Muscle layer of colon (tissue), 2 donors: ENCODE results near the gene PAXIP1.

Experiments used
- H3K27ac ChIP-seq: one replicate; pipeline ENCODE4 v1.7.0; 2013; ENCODE audit warnings: low read depth, mild to moderate bottlenecking, low read length, moderate library complexity
- H3K27me3 ChIP-seq, 2 donors: one replicate each; pipeline ENCODE4 v1.7.0; 2013; ENCODE audit warnings: low read length in 2 of 2, mild to moderate bottlenecking in 2 of 2; ENCODE audit not compliant: insufficient read depth in 2 of 2, control insufficient read depth in 1 of 2
- H3K36me3 ChIP-seq: one replicate; pipeline ENCODE4 v1.7.0; 2013; ENCODE audit warnings: mild to moderate bottlenecking, low read length; ENCODE audit not compliant: insufficient read depth
- H3K4me1 ChIP-seq: one replicate; pipeline ENCODE4 v1.7.0; 2013; ENCODE audit warnings: mild to moderate bottlenecking, low read length; ENCODE audit not compliant: insufficient read depth
- H3K4me3 ChIP-seq, 2 donors: one replicate each; pipeline ENCODE4 v1.7.0; 2013; ENCODE audit warnings: low read length in 2 of 2, low read depth in 1 of 2, mild to moderate bottlenecking in 1 of 2, moderate library complexity in 1 of 2
- H3K9ac ChIP-seq: one replicate; pipeline ENCODE4 v1.7.0; 2013; ENCODE audit warnings: low read length
- H3K9me3 ChIP-seq: one replicate; pipeline ENCODE4 v1.7.0; 2013; ENCODE audit warnings: mild to moderate bottlenecking, low read length
- donor health status: abdominal sarcoma.
- donor health status: Adenocarcinoma of cecum.

The PAXIP1 gene

DNA sequence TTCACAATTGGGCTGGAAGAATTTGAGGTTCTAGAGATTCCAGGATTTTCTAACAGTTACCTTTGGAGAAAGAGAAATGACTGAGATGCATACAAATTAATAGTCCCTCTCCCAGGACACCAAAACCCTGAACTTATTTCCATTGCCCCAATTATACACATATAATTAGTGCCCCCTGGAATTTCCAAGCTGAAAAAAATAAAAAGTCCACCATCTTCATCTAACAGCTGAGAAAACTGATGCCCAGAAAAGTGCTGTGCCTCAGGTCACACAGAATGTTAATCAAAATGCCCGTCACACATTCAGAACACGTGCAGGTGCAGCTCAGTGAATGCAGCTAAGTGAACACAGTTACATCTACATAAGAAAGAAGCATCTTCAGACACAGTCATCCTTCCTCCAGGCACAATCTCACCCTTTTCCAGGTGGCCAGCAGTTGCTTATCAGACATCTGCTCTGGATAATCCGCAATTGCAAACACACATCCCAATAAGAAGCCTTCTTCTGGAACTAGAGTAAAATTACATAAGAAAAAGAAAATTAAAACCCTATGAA is 35.4 kb downstream of the PAXIP1 start:
- Histone ChIP-seq H3K9me3 (no peaks in the 10 kb centered on the region), H3K36me3 (peaks cover 21% of the 10 kb centered on the region), H3K4me3 (no peak overlapping the region), H3K27me3 (no peaks in the 10 kb centered on the region), H3K9ac (no peak overlapping the region), H3K4me1 (no peaks in the 10 kb centered on the region), H3K27ac (no peak overlapping the region)

DNA sequence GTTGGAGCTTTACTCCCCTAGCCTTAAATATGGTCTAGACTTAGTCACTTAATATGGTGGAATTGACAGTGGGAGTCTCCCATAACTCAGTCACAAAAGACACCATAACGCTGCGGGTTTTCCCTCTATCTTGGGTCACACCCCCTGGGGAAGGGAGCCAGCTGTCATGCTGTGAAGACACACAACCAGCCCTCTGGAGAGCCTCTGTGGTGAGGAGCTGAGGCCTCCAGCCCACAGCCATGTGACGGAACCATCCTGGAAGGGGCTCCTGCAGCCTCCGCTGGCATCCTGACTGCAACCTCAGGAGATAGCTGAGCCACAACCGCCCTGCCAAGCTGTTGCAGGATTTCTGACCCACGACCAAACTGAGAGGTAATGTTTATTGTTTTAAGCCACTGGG is 37.9 kb downstream of the PAXIP1 start:
- Histone ChIP-seq H3K9me3 (no peaks in the 10 kb centered on the region), H3K4me3 (no peak overlapping the region), H3K36me3 (peaks cover 45% of the 10 kb centered on the region), H3K4me1 (no peaks in the 10 kb centered on the region), H3K27ac (no peak overlapping the region), H3K27me3 (no peaks in the 10 kb centered on the region), H3K9ac (no peak overlapping the region)

DNA sequence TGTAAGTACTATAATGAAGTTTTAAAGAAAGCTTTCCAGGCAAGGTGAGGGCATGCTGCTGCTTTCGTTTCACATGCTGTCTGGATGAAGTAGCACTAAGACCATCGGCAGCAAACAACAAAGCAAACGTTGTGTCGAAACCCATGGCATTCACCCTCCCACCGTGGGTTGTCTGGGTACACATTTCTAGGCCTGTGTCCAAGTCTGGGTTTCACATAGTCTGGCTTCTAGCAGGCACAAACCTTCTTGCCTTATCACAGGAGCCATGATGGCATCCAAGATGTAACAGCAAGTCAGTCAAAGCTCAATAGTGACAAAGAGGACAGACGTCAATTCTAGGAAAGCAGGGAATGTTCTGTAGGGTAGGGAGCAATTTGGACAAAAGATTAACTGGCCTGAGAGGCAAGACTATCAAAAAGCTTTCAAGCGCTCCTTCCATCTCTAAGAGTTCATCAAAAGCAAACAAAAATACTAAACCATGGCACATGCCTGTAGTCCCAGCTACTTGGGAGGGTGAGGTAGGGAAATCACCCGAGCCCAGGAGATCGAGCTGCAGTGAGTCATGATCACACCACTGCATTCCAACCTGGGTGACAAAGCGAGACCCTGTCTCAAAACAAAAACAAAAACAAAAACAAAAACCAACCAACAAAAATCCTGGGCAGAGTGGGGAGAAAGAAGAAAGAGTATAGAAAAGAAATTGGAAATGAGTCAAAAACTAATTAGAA is 42.7 kb downstream of the PAXIP1 start:
- Histone ChIP-seq H3K36me3 (peaks cover 41% of the 10 kb centered on the region), H3K27ac (no peak overlapping the region), H3K4me1 (no peaks in the 10 kb centered on the region), H3K9ac (no peak overlapping the region), H3K4me3 (no peak overlapping the region), H3K9me3 (no peaks in the 10 kb centered on the region), H3K27me3 (no peaks in the 10 kb centered on the region)

DNA sequence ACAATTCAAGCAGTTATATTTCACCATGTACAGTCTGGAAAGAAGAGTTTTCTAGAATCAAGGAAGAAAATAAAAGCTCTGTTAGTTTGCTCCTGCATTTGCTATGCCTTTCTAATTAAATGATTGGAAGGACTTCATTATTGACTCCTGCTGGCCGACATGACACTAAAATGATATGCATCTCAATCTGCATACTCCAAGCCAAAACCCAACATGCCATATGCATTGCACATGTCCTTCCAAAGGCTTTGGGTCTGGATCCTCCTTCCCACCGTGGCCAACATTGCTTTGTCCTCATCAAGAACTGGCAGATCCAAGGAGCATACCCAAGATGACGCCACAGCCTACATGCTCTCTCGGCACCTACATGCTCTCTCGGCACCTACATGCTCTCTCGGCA is 46.5 kb downstream of the PAXIP1 start:
- Histone ChIP-seq H3K4me1 (no peaks in the 10 kb centered on the region), H3K27me3 (no peaks in the 10 kb centered on the region), H3K4me3 (no peak overlapping the region), H3K9me3 (no peaks in the 10 kb centered on the region), H3K36me3 (peaks cover 46% of the 10 kb centered on the region), H3K27ac (no peak overlapping the region), H3K9ac (no peak overlapping the region)

- Histone ChIP-seq H3K4me1 (no peaks in the 10 kb centered on the region), H3K9me3 (no peaks in the 10 kb centered on the region), H3K9ac (no peak overlapping the region), H3K36me3 (peaks cover 33% of the 10 kb centered on the region), H3K27me3 (no peaks in the 10 kb centered on the region), H3K4me3 (no peak overlapping the region), H3K27ac (no peak overlapping the region)
Observed at GRCh38 chr7:154953006-154953684, 49.8 kb downstream of the PAXIP1 start.

GRCh38 chr7:154950960-154951359 is 52.0 kb downstream of the PAXIP1 start:
- no peak overlapping the region for H3K27ac ChIP-seq
- H3K9me3 ChIP-seq, result no peaks in the 10 kb centered on the region
- no peak overlapping the region for H3K4me3 ChIP-seq
- peaks cover 46% of the 10 kb centered on the region for H3K36me3 ChIP-seq
- H3K27me3 ChIP-seq, result no peaks in the 10 kb centered on the region
- no peaks in the 10 kb centered on the region for H3K4me1 ChIP-seq
- H3K9ac ChIP-seq, result no peak overlapping the region

DNA sequence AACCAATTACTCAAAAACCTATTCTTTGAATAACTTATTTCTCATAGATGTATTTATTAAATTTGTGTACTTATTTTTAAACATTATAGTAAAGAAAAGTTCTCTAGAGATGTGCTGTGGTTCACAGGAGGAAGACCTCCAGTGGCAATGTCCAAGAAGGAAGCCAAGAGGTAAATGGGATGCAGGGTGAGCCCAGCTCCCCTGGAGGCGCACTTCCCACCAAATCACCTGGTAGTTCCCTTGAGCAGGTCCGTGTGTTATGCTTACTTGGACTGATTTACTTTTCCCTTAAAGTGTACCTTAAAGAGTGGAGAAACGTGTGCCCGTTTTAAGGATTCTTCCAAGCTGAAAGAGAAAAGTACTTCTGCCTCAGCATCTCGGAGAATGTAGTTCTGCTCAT is 55.3 kb downstream of the PAXIP1 start:
- peaks cover 56% of the 10 kb centered on the region for H3K36me3 ChIP-seq
- no peaks in the 10 kb centered on the region for H3K27me3 ChIP-seq
- no peak overlapping the region for H3K9ac ChIP-seq
- H3K27ac ChIP-seq, result no peak overlapping the region
- H3K4me3 ChIP-seq, result no peak overlapping the region
- H3K9me3 ChIP-seq, result no peaks in the 10 kb centered on the region
- H3K4me1 ChIP-seq, result no peaks in the 10 kb centered on the region

DNA sequence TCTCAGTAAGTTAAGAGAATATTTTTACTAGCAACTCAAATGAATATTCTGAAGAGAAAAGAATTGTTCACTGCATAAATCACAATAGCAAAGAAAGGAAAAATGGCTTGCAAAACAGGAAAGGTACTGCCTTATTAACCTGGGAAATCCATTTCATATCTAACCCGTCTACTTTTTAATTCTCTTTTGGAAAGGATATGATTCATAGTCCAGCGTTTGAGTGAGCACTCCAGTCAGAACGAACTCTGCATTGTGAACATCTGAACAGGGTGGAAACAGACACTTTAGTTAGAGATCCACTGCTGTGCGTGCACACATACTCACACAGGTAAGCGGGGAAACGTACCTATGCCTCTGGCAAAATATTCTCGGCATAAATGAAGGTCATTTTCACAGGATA is 56.8 kb downstream of the PAXIP1 start:
- no peak overlapping the region for H3K27ac ChIP-seq
- no peaks in the 10 kb centered on the region for H3K9me3 ChIP-seq
- no peaks in the 10 kb centered on the region for H3K4me1 ChIP-seq
- no peak overlapping the region for H3K9ac ChIP-seq
- no peaks in the 10 kb centered on the region for H3K27me3 ChIP-seq
- no peak overlapping the region for H3K4me3 ChIP-seq
- peaks cover 50% of the 10 kb centered on the region for H3K36me3 ChIP-seq

GRCh38 chr7:154943906-154944305 is 59.0 kb downstream of the PAXIP1 start:
- Histone ChIP-seq H3K4me1 (no peaks in the 10 kb centered on the region), H3K36me3 (peaks cover 34% of the 10 kb centered on the region), H3K9ac (no peak overlapping the region), H3K4me3 (no peak overlapping the region), H3K9me3 (no peaks in the 10 kb centered on the region), H3K27ac (no peak overlapping the region), H3K27me3 (no peaks in the 10 kb centered on the region)

GRCh38 chr7:154942691-154943090 is 60.2 kb downstream of the PAXIP1 start:
- no peaks in the 10 kb centered on the region for H3K9me3 ChIP-seq
- no peaks in the 10 kb centered on the region for H3K4me1 ChIP-seq
- H3K27ac ChIP-seq, result no peak overlapping the region
- no peaks in the 10 kb centered on the region for H3K27me3 ChIP-seq
- H3K9ac ChIP-seq, result no peak overlapping the region
- H3K4me3 ChIP-seq, result no peak overlapping the region
- H3K36me3 ChIP-seq, result peaks cover 28% of the 10 kb centered on the region

- Histone ChIP-seq H3K27ac (no peak overlapping the region), H3K36me3 (no peaks in the 10 kb centered on the region), H3K4me1 (no peaks in the 10 kb centered on the region), H3K9ac (no peak overlapping the region), H3K4me3 (no peak overlapping the region), H3K9me3 (no peaks in the 10 kb centered on the region), H3K27me3 (no peaks in the 10 kb centered on the region)
Observed at GRCh38 chr7:154937837-154938236, 65.1 kb downstream of the PAXIP1 start.
